Ammon's horn (tissue), 1 donor: ENCODE results near the gene TAC1.
"Not testable (repeated sequence)": the region's sequence is repeated elsewhere in the genome, so short reads cannot be mapped to it uniquely, and the experiment has no call there.

Experiments used
- DNase-seq: peaks from one replicate; pipeline ENCODE4 v3.0.0-alpha.2; 2016; ENCODE audit warnings: low spot score

The TAC1 gene, protein sequence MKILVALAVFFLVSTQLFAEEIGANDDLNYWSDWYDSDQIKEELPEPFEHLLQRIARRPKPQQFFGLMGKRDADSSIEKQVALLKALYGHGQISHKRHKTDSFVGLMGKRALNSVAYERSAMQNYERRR

GRCh38 chr7:97731736-97732564 lies at the start of gene TAC1:
Gene TAC1 (plus strand): TSS chr7:97732086. CDS start chr7:97732613, 527 bp downstream.
- no peak for DNase-seq

DNA sequence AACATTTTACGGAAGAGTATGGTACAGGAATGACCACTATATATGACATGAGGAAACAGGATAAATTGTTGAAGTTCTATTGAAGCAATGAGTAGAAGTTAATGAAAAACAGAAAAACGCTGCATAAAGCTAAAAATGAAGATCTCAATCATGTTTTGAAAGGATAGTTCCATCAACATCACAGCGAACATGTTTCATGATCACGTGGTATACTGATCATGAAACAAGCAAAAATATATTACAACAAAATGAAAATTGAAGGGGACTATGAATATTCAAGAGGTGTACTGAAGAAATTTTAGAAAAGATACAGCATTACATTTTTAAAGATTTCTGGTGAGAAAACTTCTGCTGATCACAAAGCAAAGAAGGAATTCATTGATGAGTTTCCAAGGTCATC lies 45.9 kb upstream of the TAC1 start:
- no peak for DNase-seq

DNA sequence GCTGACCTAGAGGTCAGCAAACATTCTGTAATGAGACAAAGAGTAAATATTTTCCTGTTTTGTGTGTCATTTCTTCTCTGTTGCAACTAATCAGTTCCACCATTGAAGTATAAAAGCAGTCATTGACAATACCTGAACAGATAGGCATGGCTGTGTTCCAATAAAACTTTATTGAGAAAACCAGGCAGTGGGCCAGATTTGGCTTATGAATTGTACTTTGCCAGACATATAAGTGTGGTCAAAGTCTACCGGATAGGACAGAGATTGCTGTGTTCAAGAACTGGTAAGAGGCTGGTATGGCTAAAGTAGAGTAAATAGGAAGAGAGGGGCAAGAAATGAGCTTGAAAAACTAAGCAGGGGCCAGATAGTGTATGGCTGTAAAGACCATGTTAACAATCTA lies 38.3 kb upstream of the TAC1 start:
- DNase-seq: no peak

DNA sequence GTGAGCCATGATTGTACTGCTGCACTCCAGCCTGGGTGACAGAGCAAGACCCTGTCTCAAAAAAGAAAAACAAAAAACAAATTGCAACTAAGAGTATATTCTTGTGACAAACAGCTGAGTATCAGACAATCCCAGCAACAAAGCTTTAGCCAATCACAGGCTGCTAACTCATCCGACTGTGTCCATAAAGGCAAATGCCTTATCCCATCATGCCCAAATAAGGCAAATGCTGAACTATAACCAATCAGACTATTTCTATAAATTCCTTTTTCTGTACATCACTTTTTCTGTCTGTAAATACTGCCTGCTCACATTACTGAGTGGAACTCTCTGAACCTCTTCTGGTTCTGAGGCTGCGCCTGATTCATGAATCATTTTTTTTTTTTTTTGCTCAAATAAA lies 37.5 kb upstream of the TAC1 start:
- no peak for DNase-seq

- DNase-seq: no peak
Observed at GRCh38 chr7:97697396-97697795, 34.5 kb upstream of the TAC1 start.

- DNase-seq: no peak
Observed at GRCh38 chr7:97722386-97722785, 9.5 kb upstream of the TAC1 start.

GRCh38 chr7:97732565-97733275 lies 834 bp downstream of the TAC1 start:
- DNase-seq: no peak

DNA sequence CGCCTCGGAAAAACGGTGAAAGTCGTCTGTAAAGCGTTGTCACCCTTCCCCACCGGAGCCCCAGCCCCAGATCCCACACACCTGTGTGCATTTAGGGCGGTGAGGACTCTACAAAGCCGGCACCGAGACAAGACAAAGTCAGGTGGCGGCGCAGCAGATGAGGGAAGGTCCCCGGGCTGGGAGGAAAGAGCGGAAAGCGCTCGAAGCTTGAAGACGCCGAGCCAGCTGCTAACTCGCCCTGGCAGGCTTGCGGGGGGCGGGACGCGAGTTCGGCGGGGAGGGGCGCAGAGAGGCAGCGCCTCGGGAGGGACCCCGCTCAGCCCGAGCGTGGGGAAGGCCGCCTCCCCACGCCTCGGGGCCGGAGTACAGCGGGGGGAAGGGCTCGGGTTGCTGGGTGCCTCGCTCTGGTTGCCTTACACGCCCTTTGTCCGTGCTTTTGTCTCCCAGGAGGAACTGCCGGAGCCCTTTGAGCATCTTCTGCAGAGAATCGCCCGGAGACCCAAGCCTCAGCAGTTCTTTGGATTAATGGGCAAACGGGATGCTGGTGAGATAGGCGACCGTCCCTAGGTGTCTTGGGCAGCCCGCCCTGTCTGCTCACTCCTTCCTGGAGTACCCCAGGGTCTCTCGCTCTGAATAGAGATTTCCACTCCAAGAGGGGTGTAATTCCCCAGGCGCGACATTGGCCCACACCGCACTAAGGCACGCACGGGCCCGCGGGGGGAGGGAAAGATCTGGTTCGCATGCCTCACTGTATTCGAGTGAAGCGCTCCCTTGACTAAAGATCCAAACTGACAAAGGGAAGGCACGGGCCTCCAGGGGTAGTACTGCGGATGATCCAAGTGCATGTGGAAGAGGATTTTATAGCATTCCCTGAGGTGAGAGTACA lies 1.6 kb downstream of the TAC1 start:
- no peak for DNase-seq

GRCh38 chr7:97734255-97734654 lies 2.4 kb downstream of the TAC1 start:
- no peak for DNase-seq

DNA sequence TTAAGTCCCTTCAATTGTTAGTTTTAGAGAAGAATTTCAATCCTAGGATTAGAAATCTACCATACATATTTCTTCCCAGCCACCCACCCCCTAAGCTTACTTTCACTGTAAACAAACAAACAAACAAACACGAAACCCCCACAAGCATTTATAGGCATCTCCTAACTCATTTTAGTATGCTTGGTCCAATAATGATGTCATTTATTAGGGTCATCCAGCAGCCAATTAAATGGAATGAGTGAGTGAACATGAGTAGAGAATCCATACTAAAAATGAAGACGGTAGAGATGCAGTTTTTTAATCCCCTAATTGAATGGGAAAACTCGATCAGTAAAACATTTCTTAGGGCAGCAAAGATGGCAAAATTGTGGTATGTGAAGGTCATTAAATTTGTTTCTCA lies 3.2 kb downstream of the TAC1 start:
- DNase-seq: no peak

DNA sequence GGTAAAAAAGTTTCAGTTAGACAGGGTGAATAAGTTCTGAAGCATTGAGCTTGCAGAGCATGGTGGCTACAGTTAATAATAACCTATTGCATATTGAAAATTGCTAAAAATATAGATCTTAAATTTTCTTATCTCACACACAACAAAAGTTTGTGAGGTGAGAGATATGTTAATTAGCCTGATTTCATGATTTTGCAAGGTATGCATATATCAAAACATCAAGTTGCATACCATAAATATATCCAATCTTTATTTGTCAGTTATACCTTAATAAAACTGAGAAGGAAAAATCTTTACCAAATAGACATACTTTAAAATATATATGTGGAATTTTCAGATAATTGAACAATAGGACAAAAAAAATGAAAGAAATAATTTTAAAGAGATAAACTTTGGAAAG lies 16.6 kb downstream of the TAC1 start:
- no peak for DNase-seq

DNA sequence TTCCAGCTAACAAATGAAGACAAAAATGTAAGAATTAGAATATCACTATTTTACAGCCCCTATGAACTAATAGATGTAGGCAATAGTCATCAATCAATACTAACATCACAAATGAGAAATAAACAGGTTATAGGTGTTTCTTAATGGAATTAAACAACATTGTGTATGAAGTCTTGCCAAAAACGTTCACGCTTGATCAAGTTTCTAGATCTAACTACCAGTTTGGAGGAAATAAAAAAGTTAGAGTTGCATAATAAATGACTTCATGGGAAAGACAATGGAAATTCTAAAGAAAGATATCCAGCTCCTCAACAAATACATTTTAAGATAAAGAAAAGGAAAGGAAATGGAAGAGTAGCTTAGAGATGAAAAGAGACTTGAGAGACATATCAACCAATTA lies 19.7 kb downstream of the TAC1 start:
- no peak for DNase-seq

DNA sequence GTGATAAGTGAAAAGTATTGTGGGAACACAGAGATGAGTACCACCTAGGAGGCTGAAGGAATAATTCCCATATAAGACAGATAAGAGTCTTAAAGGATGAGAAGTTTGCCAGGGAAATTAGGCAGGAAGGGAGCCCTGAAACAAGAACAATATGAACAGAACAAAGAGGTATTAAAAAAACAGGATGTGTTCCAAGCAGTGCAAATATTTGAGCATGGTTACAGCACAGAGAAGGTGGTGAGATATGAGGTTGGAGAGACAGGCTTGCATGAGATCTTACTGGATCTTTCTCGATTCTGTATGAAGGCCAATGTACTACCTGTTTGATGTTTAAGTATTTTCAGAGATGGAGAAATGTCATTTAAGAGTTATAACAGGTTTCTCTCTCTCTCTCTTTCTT lies 20.3 kb downstream of the TAC1 start:
- no peak for DNase-seq

DNA sequence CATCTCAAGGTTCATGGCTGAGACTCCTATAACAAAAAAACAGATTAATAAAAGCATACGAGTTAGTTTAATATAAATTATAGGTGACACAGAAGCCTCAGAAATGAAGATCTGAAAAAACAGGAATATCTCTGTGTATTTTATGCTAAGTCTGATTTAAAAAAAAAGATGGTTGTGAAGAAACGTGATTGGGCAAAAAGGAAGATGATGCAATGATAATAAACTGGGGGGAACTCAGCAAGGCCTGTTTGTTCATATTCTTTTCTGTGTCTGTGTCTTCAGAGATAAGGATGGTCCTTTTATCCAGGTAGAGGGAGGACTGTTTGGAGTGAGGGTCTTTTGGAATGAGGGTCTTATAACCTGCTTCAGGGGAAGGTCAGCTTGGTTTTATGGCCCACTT lies 25.9 kb downstream of the TAC1 start:
- no peak for DNase-seq

DNA sequence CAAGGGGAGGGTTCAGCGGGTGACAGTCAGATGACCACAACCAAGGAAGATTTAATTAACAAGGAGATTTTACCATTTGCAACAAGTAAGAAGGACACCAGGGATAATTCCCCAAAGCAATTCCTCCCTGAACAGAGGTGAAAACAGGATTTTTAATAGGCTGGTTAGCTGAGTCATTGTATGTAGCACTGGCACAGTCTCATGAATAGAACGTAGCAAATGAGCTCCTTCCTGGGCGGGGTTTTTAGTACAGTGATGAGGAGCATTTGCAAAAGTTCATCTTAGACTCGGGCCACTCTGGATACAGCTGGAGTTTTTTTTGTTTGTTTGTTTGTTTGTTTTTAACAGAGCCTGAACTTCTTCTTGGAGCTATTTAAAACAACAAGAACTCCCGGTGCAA lies 39.0 kb downstream of the TAC1 start:
- no peak for DNase-seq

- no peak for DNase-seq
Observed at GRCh38 chr7:97771576-97771975, 39.7 kb downstream of the TAC1 start.

DNA sequence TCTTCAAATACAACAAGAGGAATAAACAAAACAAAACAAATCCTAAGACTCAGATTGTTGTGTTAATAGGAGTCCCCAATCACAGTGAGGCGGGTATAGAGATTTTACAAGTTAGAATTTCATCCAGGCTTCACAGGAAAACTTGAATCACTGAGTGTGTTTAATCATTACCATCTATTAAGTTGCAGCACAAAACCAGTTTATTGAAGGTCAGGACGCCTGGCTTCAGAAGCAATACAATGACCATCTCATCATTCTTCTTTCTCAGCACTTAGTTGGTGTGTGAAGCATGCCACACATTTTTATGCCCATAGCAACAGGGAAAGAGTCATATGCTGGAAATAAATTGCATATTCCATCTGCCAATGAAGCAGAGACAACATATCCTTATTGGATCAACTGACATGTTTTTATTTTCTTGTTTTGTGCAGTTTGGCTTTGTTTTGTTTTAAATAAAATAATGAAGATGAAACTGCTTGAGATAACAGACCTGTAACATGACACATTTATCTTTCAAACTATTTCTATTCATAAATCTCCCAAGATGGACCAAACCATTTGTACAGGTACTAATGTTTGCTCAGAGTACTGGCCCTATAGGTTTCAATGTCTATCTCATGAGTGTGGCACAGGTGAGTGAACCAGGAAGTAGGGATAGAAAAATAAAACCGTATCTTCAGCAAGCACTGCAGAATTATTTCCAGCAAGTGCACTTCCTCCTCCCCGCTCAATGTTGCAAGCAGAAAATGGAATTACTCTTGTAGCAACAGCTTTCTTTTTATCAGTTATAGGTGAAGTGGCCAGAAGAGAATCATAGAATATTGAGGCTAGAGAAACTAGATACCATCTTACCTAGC lies 40.4 kb downstream of the TAC1 start:
- DNase-seq: no peak

DNA sequence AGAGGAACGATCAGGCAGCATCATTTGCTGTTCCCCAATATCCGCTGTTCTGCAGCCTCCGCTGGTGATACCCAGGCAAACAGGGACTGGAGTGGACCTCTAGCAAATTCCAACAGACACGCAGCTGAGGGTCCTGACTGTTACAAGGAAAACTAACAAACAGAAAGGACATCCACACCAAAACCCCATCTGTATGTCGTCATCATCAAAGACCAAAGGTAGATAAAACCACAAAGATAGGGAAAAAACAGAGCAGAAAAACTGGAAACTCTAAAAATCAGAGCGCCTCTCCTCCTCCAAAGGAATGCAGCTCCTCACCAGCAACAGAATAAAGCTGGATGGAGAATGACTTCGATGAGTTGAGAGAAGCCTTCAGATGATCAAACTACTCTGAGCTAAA lies 54.5 kb downstream of the TAC1 start:
- DNase-seq: not testable (repeated sequence)
